Testis (tissue), 3 donors: Measurements from ENCODE around the gene NGLY1. TPM values are rescaled to one million over a fixed set of nuclear protein-coding genes. Genes with fewer than 3 reads are reported as not detected.

Experiments
- DNase-seq: peaks from one replicate; pipeline ENCODE4 v3.0.0-alpha.2; 2019
- H3K27ac ChIP-seq, 2 donors: fragments of 200-600 bp; sonication (generic); one replicate each; pipeline ENCODE4 v1.5.1; 2019
- H3K27me3 ChIP-seq: fragments of 200-600 bp; sonication (generic); one replicate; pipeline ENCODE4 v1.5.1; 2019
- H3K36me3 ChIP-seq: fragments of 200-600 bp; sonication (generic); one replicate; pipeline ENCODE4 v1.5.1; 2017; ENCODE audit warnings: low read depth; ENCODE audit errors: missing control alignments
- H3K4me1 ChIP-seq: fragments of 200-600 bp; sonication (generic); one replicate; pipeline ENCODE4 v1.5.1; 2019
- H3K4me3 ChIP-seq, 2 donors: fragments of 200-600 bp; sonication (generic); one replicate each; pipeline ENCODE4 v1.5.1; 2017 to 2019
- H3K9me3 ChIP-seq: fragments of 200-600 bp; sonication (generic); one replicate; pipeline ENCODE4 v1.5.1; 2017
- CTCF ChIP-seq, 3 experiments: fragments of 450-650 bp in 2 of 3; fragments of 200-600 bp in 1 of 3; sonication (generic) in 1 of 3; IDR thresholded peaks; one replicate each; pipeline ENCODE4 v1.5.1; 2016 to 2019; ENCODE audit warnings: antibody characterized with exemption in 3 of 3, mild to moderate bottlenecking in 2 of 3, moderate library complexity in 1 of 3
- POLR2A ChIP-seq: fragments of 450-650 bp; IDR thresholded peaks from one replicate; pipeline ENCODE4 v1.6.1; 2017; ENCODE audit warnings: antibody characterized with exemption, mild to moderate bottlenecking, moderate library complexity
- WGBS, 2 donors: methylation state at CpG; one replicate each; pipeline ENCODE4 v1.1.5; 2018; 5-methylcytosine and 5-hydroxymethylcytosine counted together
- intact Hi-C: fragments of 100-400 bp; cut with DNase I; formaldehyde crosslinking; loops from one replicate; pipeline ENCODE4 v1.15.1; 2023; ENCODE audit warnings: low total_unique reads
- polyA plus RNA-seq: library from polyadenylated mRNA; stranded (reverse); fragments of 350-450 nt; fragmentation: Illumina TruSeq; extraction: RNeasy Lipid Tissue Mini Kit (QIAGEN cat#74804); gene quantifications from one replicate; pipeline ENCODE4 v1.2.3, GENCODE V29; 2014; ENCODE audit warnings: low read depth, low replicate concordance; ENCODE audit not compliant: insufficient read depth
- total RNA-seq, 2 donors: library from RNA; depleted of rRNA; stranded (reverse); fragments of >200 nt; gene quantifications; one replicate each; pipeline ENCODE4 v1.2.3, GENCODE V29; 2016

NGLY1 gene
- total and polyA plus RNA-seq, 3 donors from 2014 or later: 58.2 to 108 (median 107) TPM

GRCh38 chr3:25679642-25680302 lies 103.5 kb downstream of the NGLY1 start:
- WGBS, 2 donors: 75 to 85% methylated on average over 5 to 6 of the region's 6 CpGs
- intact Hi-C loops: no loop called here
- Histone ChIP-seq H3K27ac (no peak overlapping the region), H3K4me3 (no peak overlapping the region), H3K9me3 (no peaks in the 10 kb centered on the region), H3K36me3 (no peaks in the 10 kb centered on the region), H3K4me1 (no peaks in the 10 kb centered on the region), H3K27me3 (no peaks in the 10 kb centered on the region)
- TF ChIP-seq POLR2A: no peak
- TF ChIP-seq CTCF (IDR thresholded peaks at IDR 0.05): no peak
- DNase-seq: no peak

GRCh38 chr3:25679166-25679565 lies 104.1 kb downstream of the NGLY1 start:
- Histone ChIP-seq H3K4me3 (no peak overlapping the region), H3K27ac (no peak overlapping the region), H3K27me3 (no peaks in the 10 kb centered on the region), H3K4me1 (no peaks in the 10 kb centered on the region), H3K36me3 (no peaks in the 10 kb centered on the region), H3K9me3 (no peaks in the 10 kb centered on the region)
- intact Hi-C loops: no loop called here
- DNase-seq: no peak
- WGBS, 2 donors: no CpG with 5 or more reads among the region's 2 CpGs
- TF ChIP-seq CTCF (IDR thresholded peaks at IDR 0.05) (no peak), POLR2A (no peak)

GRCh38 chr3:25678581-25678980 lies 104.7 kb downstream of the NGLY1 start:
- Histone ChIP-seq H3K4me3 (no peak overlapping the region), H3K4me1 (no peaks in the 10 kb centered on the region), H3K9me3 (no peaks in the 10 kb centered on the region), H3K27me3 (no peaks in the 10 kb centered on the region), H3K27ac (no peak overlapping the region), H3K36me3 (no peaks in the 10 kb centered on the region)
- TF ChIP-seq POLR2A (no peak), CTCF (IDR thresholded peaks at IDR 0.05) (no peak)
- intact Hi-C loops: no loop called here
- DNase-seq: no peak

- no peak overlapping the region for H3K27ac ChIP-seq
- no peaks in the 10 kb centered on the region for H3K4me1 ChIP-seq
- H3K4me3 ChIP-seq: no peak overlapping the region
- H3K9me3 ChIP-seq: no peaks in the 10 kb centered on the region
- TF ChIP-seq POLR2A (no peak), CTCF (IDR thresholded peaks at IDR 0.05) (no peak)
- WGBS, 2 donors: 86 to 91% methylated on average over 2 of the region's 2 CpGs
- DNase-seq: no peak
- H3K27me3 ChIP-seq: no peaks in the 10 kb centered on the region
- no peaks in the 10 kb centered on the region for H3K36me3 ChIP-seq
- intact Hi-C loops: no loop called here
These were observed 106.1 kb downstream of the NGLY1 start for GRCh38 chr3:25677121-25677520.

- TF ChIP-seq POLR2A: no peak
- no peak for TF ChIP-seq CTCF (IDR thresholded peaks at IDR 0.05)
- WGBS, 2 donors: 91 to 100% methylated on average over 1 to 2 of the region's 2 CpGs
- H3K27me3 ChIP-seq: no peaks in the 10 kb centered on the region
- no peaks in the 10 kb centered on the region for H3K9me3 ChIP-seq
- H3K4me1 ChIP-seq: no peaks in the 10 kb centered on the region
- no peak overlapping the region for H3K27ac ChIP-seq
- DNase-seq: no peak
- no peaks in the 10 kb centered on the region for H3K36me3 ChIP-seq
- no peak overlapping the region for H3K4me3 ChIP-seq
- intact Hi-C loops: no loop called here
These were observed 108.6 kb downstream of the NGLY1 start for GRCh38 chr3:25674670-25675069.
